ENCODE measurements around the gene PCDHGA1.

PCDHGA1 gene

DNA sequence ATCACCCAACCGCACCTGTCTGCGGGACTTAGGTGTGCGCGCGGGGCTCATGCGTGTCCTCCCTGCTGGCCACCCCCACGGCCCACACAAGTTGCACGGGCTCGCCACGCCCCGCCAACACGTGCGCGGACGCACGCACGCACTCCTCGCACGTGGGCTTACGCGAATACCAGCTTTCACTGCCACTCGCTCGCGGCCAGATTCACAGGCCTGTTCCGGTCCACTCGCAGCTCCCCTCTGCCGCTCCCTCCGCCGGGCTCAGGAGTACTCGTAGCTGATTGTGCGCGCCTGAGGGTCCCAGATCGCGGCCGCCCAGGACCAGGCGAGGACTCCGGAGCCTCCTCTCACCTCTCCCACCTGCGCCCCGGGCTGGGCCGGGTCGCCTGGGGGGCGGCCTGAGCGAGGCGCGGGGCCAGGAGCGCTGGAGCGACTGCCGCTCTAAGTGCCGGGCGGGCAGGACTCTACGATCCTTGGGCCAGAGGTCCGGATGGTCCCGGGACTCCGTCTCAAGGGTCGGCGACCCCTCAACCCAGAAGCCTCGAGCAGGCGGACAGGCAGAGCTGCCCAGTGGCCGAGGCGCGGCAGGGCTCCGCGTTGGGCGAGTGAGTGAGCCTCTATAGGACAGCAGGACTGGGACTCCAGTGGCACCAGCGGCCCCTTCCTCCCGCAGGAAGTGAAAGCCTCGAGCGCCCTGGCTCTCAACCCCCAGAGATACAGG lies 162.0 kb downstream of the PCDHGA1 start:
- DNase-seq (ENCODE audit: low read depth) = no peak

DNA sequence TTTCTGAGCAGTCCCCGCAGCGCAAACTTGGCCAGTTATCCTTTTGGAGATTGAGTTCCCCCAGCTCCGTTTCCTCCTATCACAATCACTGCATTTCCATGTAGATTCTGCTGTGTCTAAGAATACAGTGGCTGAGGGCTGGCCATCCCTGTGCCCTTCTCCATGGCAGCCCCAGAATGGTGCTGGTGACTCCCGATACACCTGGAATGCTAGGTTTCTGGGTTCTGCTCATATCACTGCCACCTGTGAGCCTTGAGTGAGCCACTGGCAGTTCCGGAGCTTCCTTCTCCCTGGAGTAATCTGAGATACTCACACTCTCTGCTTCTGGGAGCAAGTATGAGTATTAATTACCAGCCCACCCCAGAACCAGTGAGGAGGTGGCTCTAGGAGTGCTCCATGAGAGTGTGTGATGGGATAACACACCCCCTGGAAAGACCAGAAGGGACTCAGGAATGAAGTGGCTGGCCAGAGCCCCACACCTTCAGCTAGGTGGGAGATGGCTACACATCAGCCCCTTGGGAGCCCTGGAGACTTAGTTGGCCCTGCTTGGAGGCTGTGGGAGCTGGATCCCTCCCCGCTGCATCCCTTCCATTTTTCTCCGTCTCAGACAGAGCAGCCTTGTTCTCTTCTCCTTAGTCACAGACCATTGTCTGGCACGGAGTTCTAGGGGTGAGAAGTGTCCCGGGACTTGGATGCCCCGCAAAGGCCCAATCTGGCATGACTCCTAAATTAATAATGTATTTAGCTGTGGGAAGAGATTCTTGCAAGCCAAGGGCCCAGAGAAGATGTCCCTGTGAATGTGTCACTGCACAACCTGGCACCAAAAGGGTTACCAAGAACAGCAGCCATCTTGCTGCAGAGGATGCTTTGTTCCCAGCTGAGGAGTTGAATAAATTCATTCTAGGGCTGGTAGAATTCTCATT lies 163.4 kb downstream of the PCDHGA1 start:
- DNase-seq (ENCODE audit: low read depth) = no peak

DNA sequence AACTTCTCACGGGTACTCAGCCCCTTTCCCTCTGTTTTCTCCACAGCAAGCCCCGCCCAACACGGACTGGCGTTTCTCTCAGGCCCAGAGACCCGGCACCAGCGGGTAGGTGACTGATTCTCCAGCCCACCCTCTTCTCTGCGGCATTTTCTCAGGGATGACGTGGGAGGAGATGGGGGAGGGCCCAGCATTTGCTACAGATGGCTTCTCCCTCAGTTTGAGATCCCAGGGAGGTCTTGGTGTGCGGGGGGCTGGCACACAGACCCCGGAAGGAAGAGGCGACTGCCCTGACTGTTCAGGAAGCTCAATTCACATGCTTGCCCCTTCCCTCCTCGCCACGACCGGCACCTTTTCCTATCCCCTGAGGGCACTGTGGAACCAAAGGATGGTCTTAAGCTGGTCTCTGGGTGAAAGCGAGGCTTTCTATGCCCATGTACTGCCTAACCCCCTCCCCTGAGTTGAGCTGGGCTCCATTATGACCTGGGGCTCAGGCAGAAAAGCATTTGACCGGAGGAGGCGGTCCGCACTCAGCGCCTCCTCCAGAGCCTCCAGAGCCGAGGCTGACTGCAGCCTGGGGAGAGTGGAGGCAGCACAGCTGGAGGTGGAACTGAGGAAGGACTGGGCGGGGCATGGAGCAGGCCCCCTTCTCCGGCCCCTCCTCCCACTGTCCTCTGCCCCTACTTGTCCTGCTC lies 164.6 kb downstream of the PCDHGA1 start:
- no peak for DNase-seq (ENCODE audit: low read depth)

DNA sequence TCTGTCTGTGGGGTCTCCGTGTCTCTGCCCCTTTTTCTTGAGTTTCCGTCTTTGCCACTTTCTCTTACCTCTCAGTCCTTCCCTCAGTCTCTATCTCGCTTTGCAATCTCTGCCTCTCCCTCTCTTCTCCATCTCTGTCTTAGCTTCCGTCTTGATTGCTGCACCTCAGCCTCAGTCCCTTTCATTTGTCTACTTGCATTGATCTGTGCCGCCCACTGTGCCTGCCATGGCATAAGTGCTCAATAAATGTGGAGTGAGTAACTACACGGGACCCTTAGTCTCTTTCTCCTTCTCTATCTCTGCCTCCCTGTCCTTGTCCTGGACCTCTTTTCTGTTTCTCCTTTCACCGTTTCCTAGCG lies 165.1 kb downstream of the PCDHGA1 start:
- no peak for DNase-seq (ENCODE audit: low read depth)

DNA sequence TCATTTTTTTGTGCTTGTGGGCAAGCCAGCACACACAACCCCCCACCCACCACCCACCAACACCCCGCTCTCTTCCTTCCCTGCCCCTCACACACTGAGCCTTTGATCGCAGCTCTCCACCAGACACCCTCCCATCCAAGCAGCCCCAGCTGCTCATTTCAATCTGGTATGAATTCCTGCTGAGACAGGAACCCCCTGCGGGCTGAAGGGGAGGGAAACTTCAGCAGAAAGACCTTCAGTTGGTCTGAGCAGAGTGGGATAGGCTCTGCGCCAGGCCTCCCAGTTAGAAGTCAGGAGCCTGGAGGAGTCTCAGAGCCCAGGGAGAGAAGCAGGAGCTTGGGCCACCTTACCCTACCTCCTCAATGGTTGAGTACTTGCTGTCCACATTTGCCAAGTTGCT lies 165.7 kb downstream of the PCDHGA1 start:
- no peak for DNase-seq (ENCODE audit: low read depth)

DNA sequence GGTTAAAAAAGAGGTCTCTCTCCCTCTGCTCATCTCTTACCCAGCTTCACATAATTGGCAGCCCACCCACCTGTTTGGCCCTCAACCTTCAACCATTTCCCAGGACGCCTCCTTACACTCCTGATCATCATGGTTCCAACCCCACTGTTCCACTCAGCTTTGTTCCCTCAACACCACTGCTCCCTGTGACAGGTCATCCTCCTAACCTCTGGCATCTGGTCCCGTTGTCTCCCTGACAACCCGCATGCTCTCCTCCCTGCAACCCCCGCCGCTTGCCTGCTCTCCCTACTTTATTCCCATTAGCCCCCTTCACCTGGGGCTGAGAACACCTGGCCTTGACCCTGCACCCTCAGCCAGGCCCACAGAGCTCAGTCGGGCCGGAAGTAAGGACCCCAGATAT lies 171.4 kb downstream of the PCDHGA1 start:
- no peak for DNase-seq (ENCODE audit: low read depth)

DNA sequence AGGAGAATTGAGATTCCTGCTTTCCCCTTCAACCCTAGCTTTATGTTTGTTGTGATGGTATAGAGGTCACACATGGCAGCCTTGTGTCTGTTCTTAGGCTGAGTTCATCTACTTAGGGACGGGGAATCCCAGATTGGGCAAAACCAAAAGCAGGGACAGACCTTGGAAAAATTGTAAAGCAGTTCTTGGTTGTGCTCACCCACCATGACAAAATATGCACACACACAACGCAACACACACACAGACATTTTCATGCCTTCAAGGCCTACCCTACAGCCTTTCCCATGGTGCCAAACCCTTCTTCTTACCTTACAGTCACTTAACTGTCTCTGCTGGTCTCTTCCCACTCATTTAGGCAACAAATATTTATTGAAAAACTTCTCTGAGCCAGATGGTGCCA lies 173.4 kb downstream of the PCDHGA1 start:
- DNase-seq (ENCODE audit: low read depth) = no peak

DNA sequence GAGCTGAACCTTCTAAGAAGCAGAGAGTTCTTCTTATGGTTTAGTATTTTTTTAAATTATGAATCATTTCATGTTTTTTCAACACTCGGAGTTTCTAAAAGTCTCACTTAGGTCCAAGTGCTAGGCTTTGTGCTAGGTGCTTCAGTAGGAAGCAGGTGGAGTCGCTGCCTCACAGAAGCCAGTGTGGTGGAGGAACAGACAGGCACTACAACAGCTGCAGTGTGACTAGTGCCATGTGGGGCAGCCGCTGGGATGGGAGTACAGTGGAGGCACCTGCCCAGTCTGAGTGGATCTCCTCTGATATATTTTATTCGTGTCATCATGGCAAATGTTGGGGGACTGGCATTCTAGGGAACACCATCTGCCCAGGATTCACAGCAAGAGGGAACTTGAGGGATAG lies 173.9 kb downstream of the PCDHGA1 start:
- no peak for DNase-seq (ENCODE audit: low read depth)

DNA sequence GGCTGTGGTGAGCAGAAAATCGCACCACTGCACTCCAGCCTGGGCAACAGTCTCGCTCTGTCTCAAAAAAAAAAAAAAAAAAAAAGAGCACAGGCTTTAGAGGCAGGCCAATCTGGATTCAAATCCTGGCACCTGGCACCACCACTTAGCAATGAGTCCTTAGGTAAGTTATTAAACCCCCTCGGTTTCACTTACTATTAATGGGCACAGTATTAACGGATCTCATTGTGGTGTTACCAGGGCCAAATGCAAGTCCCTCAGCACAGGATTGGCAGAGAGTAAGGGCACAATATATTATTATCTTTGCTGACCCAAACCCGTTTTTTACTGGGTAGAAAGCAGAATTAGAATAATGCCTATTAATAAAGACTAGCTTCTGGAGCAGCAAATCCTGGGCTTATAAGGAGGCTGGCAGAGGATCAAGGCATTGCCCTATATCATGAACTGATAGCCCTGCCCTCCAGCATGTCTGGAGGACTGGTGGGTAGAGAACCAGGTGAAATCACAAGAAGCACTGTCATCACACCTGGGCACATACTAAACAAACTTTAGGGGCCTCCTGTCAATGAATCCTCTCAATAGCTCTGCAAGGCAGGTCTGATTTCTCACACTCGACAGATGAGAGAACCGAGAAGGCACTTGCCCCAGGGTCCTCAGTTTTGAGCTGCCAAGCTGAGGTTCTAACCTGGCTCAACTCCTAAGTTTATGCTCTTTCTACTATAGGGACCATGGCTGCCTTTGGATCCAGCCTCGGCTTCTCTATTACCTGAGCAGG lies 176.3 kb downstream of the PCDHGA1 start:
- no peak for DNase-seq (ENCODE audit: low read depth)

DNA sequence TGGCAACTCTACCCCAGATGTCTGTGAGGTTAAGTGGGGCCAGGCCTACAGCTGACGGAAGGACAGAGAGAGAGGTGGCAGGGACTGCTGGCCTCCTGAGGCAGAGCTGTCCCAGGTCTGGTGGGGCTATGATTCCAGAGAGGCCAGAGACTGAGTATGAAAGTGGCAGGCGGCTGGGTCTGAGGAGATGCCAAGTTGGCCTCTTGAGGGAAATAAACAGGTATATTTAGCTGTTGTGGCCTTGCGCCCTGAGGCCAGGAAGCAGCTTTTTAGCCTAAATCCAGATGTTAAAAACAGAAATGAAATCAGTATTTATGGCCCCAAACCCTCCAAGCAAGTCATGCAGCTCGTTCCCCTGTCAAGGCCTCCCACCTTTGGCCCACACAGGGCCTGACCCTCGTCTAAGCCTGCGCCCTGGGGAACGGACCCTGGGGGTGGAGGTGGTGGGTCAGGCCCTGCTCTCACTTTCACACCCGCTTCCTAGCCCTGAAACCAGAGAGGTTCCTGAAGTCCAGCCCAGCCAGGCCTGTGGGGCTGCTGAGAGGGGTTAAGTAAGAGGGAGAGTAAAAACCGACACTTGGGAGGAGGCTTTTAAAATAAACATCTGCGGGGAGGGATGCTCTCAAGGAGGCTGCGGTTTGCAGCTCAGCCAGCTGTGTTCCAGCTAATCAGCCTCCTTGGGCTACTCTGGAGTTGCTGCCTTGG lies 177.2 kb downstream of the PCDHGA1 start:
- no peak for DNase-seq (ENCODE audit: low read depth)

DNA sequence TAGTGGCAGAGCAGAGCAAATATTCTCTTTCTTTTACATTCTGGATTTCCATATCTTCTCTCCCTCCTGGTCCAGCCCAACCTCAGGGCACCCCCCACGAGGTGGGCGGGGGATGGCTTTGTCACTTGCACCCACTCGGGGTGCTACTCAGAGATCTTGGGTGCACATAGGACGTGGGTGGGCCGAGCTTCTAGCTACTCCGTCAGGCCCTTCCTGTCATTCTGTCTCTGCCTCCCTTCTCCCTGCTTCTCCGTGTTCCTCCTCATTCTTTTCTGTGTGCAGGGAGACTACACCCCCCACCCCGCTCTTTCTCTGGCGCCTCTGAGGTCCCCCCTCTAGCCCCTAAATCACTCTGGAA lies 178.1 kb downstream of the PCDHGA1 start:
- DNase-seq (ENCODE audit: low read depth) = no peak

DNA sequence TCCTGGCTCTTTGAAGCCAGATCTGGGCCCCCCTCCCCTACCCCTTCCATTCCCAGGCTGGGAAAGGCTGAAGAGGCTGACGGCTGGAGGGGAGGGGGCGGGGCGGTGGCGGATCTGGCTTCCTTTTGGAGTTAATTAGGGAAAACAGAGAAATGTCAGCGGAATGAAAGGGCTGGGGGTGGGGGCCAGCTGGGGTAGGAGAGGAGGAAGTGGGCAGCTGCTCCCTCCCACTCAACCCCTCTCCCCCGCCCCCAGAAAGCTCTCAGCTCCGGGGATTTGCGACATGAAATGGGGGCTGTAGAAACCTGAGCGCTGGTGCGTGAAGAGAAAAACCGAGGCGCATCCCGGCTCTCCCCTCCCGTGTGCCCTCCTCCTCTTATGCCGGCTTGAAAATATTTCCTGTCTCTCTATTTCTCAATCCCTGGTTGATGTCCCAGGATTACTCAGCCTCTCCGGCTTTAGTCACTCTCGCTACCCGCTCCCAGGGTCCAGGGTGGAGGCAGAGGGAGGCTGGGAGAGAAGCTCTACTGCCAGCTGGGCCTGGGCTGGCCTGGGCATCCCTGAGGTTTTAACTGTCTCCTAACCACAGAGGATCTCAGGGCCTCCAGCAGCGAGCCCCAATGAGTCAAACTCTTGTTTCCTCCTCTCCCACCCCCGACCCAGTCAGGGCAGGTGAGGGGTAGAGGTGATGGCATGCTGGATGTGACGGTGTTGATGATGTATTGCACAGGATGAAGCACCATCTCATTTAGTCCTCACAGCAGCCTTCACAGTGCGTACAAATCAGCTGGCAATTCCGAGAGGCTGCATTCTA lies 178.7 kb downstream of the PCDHGA1 start:
- no peak for DNase-seq (ENCODE audit: low read depth)

DNA sequence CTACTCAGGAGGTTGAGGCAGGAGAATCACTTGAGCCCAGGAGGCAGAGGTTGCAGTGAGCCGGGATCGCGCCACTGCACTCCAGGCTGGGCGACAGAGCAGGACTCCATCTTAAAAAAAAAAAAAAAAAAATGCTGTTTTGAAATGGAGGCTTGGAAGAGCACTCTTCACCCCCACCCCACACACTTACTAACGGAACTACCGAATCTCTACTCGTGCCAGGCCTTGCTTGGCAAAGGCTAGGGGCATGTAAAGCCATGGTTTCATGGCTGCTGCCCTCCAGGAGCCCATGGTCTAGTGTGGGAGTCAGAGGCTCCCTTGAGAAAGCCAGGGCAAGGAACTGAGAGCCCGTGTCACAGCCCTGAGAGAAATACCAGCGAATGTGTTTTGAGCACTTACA lies 179.8 kb downstream of the PCDHGA1 start:
- DNase-seq (ENCODE audit: low read depth) = no peak

DNA sequence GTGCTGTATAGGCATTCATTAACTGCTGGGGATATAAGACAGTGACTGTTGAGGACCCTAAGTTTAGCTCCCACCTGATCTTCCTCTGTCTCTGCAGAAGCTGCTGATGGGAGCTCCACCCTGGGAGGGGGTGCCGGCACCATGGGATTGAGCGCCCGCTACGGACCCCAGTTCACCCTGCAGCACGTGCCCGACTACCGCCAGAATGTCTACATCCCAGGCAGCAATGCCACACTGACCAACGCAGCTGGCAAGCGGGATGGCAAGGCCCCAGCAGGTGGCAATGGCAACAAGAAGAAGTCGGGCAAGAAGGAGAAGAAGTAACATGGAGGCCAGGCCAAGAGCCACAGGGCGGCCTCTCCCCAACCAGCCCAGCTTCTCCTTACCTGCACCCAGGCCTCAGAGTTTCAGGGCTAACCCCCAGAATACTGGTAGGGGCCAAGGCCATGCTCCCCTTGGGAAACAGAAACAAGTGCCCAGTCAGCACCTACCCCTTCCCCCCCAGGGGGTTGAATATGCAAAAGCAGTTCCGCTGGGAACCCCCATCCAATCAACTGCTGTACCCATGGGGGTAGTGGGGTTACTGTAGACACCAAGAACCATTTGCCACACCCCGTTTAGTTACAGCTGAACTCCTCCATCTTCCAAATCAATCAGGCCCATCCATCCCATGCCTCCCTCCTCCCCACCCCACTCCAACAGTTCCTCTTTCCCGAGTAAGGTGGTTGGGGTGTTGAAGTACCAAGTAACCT lies 180.7 kb downstream of the PCDHGA1 start:
- DNase-seq (ENCODE audit: low read depth) = no peak

DNA sequence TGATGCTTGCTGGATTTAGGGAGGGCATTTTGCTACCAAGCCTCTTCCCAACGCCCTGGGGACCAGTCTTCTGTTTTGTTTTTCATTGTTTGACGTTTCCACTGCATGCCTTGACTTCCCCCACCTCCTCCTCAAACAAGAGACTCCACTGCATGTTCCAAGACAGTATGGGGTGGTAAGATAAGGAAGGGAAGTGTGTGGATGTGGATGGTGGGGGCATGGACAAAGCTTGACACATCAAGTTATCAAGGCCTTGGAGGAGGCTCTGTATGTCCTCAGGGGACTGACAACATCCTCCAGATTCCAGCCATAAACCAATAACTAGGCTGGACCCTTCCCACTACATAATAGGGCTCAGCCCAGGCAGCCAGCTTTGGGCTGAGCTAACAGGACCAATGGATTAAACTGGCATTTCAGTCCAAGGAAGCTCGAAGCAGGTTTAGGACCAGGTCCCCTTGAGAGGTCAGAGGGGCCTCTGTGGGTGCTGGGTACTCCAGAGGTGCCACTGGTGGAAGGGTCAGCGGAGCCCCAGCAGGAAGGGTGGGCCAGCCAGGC lies 181.5 kb downstream of the PCDHGA1 start:
- no peak for DNase-seq (ENCODE audit: low read depth)

DNA sequence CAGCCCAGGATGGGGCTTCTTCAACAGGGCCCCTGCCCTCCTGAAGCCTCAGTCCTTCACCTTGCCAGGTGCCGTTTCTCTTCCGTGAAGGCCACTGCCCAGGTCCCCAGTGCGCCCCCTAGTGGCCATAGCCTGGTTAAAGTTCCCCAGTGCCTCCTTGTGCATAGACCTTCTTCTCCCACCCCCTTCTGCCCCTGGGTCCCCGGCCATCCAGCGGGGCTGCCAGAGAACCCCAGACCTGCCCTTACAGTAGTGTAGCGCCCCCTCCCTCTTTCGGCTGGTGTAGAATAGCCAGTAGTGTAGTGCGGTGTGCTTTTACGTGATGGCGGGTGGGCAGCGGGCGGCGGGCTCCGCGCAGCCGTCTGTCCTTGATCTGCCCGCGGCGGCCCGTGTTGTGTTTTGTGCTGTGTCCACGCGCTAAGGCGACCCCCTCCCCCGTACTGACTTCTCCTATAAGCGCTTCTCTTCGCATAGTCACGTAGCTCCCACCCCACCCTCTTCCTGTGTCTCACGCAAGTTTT lies 182.1 kb downstream of the PCDHGA1 start:
- DNase-seq (ENCODE audit: low read depth) = peak; percentile 78

DNA sequence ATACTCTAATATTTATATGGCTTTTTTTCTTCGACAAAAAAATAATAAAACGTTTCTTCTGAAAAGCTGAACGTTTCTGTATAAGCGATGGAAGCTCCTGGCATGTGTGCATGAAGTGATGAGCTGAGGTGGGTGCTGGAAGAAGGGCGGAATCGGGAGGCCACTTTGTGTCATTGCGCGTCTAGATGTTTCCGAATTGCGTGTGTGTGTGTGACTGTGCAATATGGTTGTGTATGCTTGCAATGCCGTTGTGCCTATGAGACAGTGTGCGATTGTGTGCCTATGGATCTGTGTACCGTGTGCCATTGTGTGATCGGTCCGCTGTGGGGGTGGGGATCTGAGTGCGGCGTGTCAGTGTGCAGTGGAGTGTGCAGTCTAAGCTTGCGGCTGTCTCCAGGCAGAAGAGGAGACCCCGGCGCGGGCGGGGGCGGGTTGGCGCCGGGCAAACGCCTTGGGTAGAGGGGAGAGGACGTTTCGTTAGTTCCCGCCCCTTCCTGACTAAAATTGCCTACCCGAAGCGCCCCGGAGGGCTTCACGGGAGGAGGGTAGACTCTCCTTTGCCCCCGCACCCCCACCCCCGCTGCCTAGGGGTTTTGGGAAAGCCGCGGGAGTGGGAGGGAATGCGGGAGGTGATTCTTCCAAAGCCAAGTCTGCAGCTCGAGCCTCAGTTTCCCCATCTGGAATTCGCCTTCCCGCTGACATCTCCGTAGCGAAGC lies 182.8 kb downstream of the PCDHGA1 start:
- DNase-seq (ENCODE audit: low read depth) = no peak

DNA sequence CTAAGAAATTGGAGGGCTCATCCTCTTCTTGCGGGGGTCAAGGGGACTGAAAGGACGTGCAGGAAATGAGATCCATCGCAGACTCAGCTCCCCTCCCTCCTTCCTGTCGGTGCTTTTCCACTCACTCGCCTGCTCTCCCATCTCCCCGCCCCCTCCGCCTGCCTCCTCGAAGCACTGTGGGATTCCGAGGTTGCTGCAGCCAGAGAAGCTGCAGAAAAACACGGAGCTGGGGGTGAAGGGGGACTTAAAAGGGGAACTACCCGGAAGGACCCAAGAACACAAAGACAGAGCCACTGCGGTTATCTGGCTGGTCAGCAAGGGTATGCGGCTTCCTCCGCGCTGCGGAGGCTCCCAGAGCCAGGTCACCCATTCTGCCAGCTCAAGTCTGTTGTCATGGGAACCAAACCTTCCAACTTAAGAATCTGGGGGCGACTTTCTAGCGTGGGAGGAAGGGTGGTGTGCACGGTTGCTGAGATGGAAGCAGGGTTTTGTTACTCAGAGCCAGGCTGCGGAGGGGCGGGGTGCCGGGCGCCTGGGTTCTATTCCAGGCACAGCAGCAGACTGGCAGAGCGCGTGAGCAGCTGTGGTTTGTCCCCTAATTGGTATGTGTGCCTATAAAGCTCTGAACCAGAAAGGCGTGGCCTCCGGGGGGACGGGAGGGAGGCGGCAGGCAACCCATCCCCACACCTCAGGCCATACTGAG lies 183.5 kb downstream of the PCDHGA1 start:
- DNase-seq (ENCODE audit: low read depth) = peak; percentile 43
